Frontal cortex (tissue), 4 donors: Measurements from ENCODE around the gene OR52M1. TPM values are rescaled to one million over a fixed set of nuclear protein-coding genes. Genes with fewer than 3 reads are reported as not detected.

Source experiments
- DNase-seq, 2 donors: peaks; one replicate each; pipeline ENCODE4 v3.0.0; 2012; ENCODE audit warnings: low spot score in 2 of 2
- FAIRE-seq: peaks from 2 replicates; lab custom pipeline; 2012; peaks lifted over from hg19 to GRCh38; lab: Jason Lieb, UNC
- total RNA-seq: library from RNA; depleted of rRNA; stranded (reverse); fragments of >200 nt; gene quantifications from one replicate; pipeline ENCODE4 v1.2.3, GENCODE V29; 2014
- donor health status: control.
- donor health status: control.
- donor health status: control.

OR52M1 gene
- total RNA-seq, 1 donor from 2014 or later: not detected

GRCh38 chr11:4560467-4560866, 15.5 kb downstream of the OR52M1 start:
- no peak for FAIRE-seq

GRCh38 chr11:4565371-4565770, 20.4 kb downstream of the OR52M1 start:
- DNase-seq (no peak), FAIRE-seq (no peak)

More at GRCh38 chr11:4560467-4560866, 15.5 kb downstream of the OR52M1 start:
- no peak for DNase-seq

- FAIRE-seq: no peak
These were observed 24.1 kb downstream of the OR52M1 start for GRCh38 chr11:4569075-4569474.

GRCh38 chr11:4576880-4577279, 31.9 kb downstream of the OR52M1 start:
- FAIRE-seq (no peak), DNase-seq (no peak)

More at GRCh38 chr11:4569075-4569474, 24.1 kb downstream of the OR52M1 start:
- DNase-seq: no peak

- DNase-seq (no peak), FAIRE-seq (no peak)
These were observed 32.8 kb downstream of the OR52M1 start for GRCh38 chr11:4577761-4578160.

- FAIRE-seq (no peak), DNase-seq (no peak)
These were observed 33.6 kb downstream of the OR52M1 start for GRCh38 chr11:4578624-4579023.

- DNase-seq: no peak
- no peak for FAIRE-seq
These were observed 35.1 kb downstream of the OR52M1 start for GRCh38 chr11:4580124-4580523.

GRCh38 chr11:4581443-4581842, 36.5 kb downstream of the OR52M1 start, which contains the start of gene OR52I2:
OR52I2 (plus strand) TSS chr11:4581743.
- FAIRE-seq: no peak

GRCh38 chr11:4589017-4589416, 44.0 kb downstream of the OR52M1 start:
- DNase-seq: no peak
- FAIRE-seq: no peak

More at GRCh38 chr11:4581443-4581842, 36.5 kb downstream of the OR52M1 start, which contains the start of gene OR52I2:
- DNase-seq: no peak

GRCh38 chr11:4593739-4594138, 48.7 kb downstream of the OR52M1 start, which contains the start of gene OR52I1:
OR52I1 (plus strand) TSS chr11:4594039; CDS start chr11:4594039, 0 bp downstream.
- no peak for DNase-seq
- no peak for FAIRE-seq

Other genes with a start within 250 kb of the OR52M1 start
- not detected for gene OR52B4, start 176.8 kb upstream of the OR52M1 start, total RNA-seq
- gene TRIM21, start 151.5 kb upstream of the OR52M1 start, total RNA-seq: 4.9 TPM
- gene OR52K2, start 95.9 kb upstream of the OR52M1 start, total RNA-seq: not detected
- not detected for gene OR52K1, start 62.5 kb upstream of the OR52M1 start, total RNA-seq
- not detected for gene OR52I2, start 36.6 kb downstream of the OR52M1 start, total RNA-seq
- not detected for gene OR52I1, start 48.8 kb downstream of the OR52M1 start, total RNA-seq
- gene TRIM68, start 63.0 kb downstream of the OR52M1 start, total RNA-seq: 10.2 TPM
- gene OR51D1, start 92.3 kb downstream of the OR52M1 start, total RNA-seq: not detected
- gene OR51E1, start 98.8 kb downstream of the OR52M1 start, total RNA-seq: 0.41 TPM
- gene OR51E2, start 152.7 kb downstream of the OR52M1 start, total RNA-seq: under 0.01 TPM
- gene MMP26, start 159.6 kb downstream of the OR52M1 start, total RNA-seq: not detected
- gene OR51F1, start 224.7 kb downstream of the OR52M1 start, total RNA-seq: not detected